Kidney tubule cell (primary cell): ENCODE measurements around the gene ANKRD44.

Experiments used
- DNase-seq: peaks from one replicate; pipeline ENCODE4 v3.0.0-alpha.2; 2018; ENCODE audit warnings: low spot score

The ANKRD44 gene

DNA sequence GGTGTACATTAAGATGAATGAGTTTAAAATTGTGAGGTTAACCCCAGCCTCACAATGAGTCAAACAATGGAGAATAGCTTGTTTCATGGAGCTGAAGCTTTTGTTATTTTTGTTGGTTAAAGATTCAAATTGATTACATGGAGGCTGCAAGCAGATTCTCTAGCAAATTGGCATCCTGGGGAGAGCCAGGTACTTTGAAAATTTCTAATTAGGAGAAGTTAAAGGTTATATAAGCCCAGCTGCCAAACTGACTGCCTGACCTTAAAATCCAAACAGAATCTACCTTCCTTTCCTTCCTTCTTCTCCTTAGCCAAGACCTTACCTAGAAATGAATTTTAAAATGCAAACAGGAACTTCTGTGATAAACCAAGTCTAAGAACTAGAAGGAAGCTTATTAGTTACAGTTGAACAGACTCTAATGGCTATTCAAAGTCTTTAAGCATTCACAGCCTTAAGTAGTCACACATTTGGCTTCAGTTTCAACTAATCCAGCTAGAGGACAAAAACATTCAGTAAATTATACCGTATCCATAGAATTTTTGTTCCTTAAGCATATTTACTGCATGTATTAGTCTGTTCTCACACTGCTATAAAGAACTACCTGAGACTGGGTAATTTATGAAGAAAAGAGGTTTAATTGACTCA lies 352.6 kb downstream of the ANKRD44 start:
- DNase-seq: no peak

DNA sequence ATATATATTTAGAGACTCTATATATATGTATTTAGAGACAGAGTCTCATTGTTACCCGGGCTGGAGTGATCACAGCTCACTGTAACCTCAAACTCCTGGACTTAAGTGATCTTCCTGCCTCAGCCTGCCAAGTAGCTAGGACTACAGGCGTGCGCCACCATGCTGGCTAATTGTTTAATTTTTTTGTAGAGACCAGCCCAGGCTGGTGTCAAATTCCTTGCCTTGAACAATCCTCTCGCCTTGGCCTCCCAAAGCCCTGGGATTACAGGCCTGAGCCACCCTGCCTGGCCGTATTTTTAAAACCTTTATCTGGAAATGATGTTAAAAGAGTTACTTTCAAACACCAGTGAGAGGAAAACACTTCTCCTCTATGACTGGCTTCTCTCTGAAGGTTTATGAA lies 353.1 kb downstream of the ANKRD44 start:
- DNase-seq: no peak

DNA sequence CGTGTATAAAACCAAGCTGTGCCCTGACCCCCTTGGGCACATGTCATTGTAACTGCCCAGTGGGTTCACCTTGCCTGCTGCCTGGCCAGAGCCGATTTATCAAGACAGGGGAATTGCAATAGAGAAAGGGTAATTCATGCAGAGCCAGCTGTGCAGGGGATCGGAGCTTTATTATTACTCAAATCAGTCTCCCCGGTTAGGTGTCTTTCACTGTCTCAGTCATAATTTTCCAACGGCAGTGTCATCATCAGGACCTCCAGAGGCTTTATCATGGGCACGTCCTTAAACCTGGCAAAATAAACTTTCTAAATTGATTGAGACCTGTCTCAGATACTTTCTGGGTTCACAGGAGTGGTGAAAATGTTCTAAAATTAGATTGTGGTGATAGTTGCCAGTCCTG lies 354.5 kb downstream of the ANKRD44 start:
- no peak for DNase-seq

DNA sequence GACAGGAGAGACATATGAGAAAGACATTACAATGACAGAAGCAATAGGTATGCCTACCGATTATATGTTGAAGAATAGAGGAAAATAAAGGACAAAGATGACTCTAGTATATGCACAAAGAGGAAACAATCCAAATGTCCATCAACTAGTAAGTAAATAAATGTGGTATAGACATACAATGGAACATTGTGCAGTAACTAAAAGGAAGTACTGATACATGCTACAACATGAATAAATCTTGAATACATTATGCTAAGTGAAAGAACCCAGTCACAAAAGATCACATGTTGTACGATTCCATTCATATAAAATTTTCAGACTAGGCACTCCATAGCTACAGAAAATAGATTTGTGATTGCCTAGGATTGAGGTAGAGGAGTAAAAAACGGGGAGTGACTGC lies 355.5 kb downstream of the ANKRD44 start:
- DNase-seq: no peak

DNA sequence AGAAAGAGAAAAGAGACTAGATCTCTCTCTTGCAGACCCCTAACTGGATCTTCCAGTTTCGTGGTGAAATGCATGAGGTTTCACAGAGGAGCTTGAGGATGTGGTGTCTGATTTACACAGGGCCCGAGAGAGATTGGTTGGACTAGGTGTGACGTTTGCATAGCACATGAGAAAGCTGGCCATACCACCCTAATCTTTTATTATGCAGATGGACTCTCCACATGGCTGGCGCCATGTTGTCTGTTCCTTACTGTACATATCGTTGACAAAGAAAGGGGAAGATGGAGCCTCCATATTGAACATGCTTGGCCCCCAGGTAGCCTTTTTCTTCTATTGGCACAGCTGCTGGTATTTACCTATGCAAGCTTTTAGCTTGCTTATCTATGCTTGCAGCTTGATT lies 356.6 kb downstream of the ANKRD44 start:
- no peak for DNase-seq

DNA sequence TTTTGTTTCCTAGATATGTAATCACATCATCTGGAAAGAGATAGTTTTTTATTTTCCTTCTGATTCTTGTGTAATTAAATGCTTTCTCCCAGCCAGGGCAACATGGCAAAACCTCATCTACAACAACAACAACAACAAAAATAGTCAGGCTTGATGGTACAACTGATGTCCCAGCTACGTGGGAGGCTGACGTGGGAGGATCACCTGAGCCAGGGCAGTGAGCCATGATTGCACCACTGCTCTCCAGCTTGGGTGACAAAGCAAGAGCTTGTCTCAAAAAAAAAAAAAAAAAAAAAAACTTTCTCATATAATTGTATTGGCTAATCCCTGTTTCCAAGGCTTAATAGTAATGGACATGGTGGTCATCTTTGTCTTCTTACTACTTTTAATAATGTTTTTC lies 357.6 kb downstream of the ANKRD44 start:
- DNase-seq: no peak

DNA sequence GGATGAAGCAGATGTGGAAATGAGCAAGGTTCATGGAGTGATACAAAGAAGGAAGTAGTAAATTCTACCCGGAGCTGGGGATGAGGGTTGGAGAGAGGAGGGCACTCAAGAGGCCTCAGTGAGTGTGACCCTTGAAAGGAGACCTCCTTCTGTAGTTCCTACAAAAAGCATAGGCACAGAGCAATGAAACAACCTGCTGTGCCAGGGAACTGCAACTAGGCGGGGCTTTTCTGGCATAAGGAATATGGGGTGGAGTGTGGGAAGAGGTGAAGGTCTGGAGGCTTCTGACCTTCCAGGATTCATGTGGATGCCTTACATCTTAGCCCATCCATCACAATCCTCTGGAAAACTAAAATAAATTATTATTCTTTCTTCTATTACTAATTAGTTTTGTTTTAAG lies 358.6 kb downstream of the ANKRD44 start:
- DNase-seq: no peak

DNA sequence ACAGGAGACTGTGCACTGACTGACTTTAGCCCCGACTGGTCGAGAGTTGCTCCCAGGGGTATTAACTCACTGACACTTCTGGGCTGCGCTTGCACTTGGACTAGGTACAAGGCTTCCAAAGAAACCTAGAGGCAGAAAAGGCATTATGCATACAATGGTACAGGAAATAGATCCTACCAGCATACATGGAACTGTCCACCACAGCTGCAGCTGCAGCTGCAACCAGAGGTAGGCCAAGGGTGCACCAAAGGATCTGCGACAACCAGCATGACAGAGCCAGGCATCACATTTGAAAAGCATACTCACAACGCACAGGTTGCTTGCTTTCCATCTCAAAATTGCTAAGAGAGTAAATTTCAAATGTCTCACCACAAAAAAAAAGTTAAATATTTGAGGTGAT lies 361.5 kb downstream of the ANKRD44 start:
- no peak for DNase-seq

DNA sequence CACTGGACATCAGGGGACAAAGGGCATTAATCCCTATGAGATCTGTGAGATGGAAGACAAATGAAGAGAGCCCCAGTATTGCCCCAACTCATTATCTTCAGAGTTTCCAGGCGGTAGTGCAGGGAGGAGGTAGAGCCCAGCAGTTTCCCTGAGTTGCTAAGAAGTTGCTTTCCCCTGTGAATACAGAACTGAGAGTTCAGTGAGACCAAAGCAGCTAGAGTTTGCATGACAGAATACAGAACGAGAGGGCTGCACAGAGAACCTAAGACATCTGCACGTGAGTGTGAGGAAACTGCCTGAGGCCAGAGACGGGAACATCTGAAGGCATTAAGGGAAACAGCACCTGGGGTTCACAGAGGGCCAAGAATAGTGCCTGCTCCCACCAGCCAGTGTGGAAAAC lies 366.0 kb downstream of the ANKRD44 start:
- no peak for DNase-seq

DNA sequence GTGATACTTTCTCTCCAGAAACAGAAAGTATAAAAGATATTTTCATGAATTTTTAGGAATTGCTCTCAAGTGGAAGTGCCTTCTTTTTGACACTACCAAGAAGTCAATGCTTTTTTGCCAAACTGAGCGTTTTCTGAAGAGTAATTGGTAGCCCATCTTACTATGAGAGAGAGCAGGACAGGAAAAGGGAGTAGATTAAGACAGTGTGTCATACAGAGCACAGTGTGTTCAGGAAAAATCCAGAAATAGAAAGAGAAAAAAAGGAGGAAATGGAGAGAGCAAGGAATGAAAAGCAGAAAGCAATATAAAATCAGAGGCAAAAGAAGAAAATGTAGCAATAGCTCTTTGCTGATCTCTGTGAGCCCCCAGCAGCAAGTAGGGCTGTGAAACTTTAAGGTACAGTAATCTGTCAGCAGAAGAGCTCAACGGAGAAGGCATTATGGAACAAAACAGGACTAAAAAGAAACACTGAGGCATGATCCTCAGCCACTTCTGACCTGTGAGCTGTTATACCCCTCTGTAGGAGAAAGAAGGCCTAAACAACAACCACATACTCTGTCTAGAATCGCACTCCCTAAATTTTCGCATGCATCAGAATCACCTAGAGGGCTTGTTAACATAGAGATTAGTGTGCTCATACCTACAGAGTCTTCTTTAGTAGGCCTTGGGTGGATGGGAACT lies 369.0 kb downstream of the ANKRD44 start:
- DNase-seq: no peak

DNA sequence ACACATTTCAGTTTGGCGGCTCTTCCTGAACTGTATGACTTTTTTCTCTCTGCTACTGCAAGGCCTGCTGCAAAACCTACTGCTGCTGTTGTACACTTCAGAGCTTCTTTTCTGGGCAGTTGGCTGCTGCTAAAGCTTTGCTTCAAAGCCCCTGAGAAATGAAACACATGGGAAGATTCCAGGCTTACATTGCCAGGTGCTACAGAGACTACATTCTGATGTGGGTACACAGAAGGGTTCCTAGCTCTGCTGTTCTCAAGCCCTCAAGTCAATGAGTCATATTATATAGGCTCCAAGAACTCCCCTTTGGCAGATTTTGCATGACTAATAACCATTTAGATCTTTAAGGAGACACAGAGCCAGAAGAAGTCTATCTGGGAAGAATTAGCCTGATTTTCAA lies 371.2 kb downstream of the ANKRD44 start:
- DNase-seq: peak; percentile 15
